Aorta (tissue), 5 donors: ENCODE results near the gene ZNF343. TPM values are rescaled to one million over a fixed set of nuclear protein-coding genes. Genes with fewer than 3 reads are reported as not detected.

Source experiments
- ATAC-seq: fragments of 200-7000 bp; cut with Tn5 transposase; one replicate; pipeline ENCODE4 v1.9.1; 2022; ENCODE audit warnings: moderate library complexity; ENCODE audit not compliant: low FRiP score
- DNase-seq, 2 donors: peaks; one replicate each; pipeline ENCODE4 v3.0.0-alpha.2; 2020
- H3K27ac ChIP-seq, 2 donors: one replicate each; pipeline ENCODE4 v1.5.1; 2013; ENCODE audit warnings: low read length in 2 of 2, mild to moderate bottlenecking in 2 of 2, moderate library complexity in 2 of 2, control low read depth in 1 of 2, inconsistent platforms in 1 of 2, low read depth in 1 of 2
- H3K27me3 ChIP-seq, 2 donors: one replicate each; pipeline ENCODE4 v1.6.1; 2013; ENCODE audit warnings: control low read depth in 1 of 2, low read length in 1 of 2, mild to moderate bottlenecking in 1 of 2, moderate library complexity in 1 of 2; ENCODE audit not compliant: insufficient read depth in 2 of 2, control insufficient read depth in 1 of 2
- H3K36me3 ChIP-seq, 2 donors: one replicate each; pipeline ENCODE4 v1.6.1; 2013; ENCODE audit warnings: control low read depth in 1 of 2, low read length in 1 of 2, mild to moderate bottlenecking in 1 of 2; ENCODE audit not compliant: insufficient read depth in 2 of 2, control insufficient read depth in 1 of 2
- H3K4me1 ChIP-seq, 2 donors: one replicate each; pipeline ENCODE4 v1.6.1; 2013; ENCODE audit warnings: low read length in 2 of 2, control low read depth in 1 of 2, mild to moderate bottlenecking in 1 of 2, moderate library complexity in 1 of 2; ENCODE audit not compliant: insufficient read depth in 2 of 2, control insufficient read depth in 1 of 2
- H3K4me3 ChIP-seq, 2 donors: one replicate each; pipeline ENCODE4 v1.5.1; 2013; ENCODE audit warnings: low read length in 2 of 2, control low read depth in 1 of 2, mild to moderate bottlenecking in 1 of 2
- H3K9me3 ChIP-seq: one replicate; pipeline ENCODE4 v1.6.1; 2013; ENCODE audit warnings: mild to moderate bottlenecking, low read length; ENCODE audit not compliant: control insufficient read depth
- WGBS, 2 donors: extraction: QIAGEN DNeasy Blood & Tissue Kit; methylation state at CpG; one replicate each; pipeline ENCODE4 v1.1.7; 2013; 5-methylcytosine and 5-hydroxymethylcytosine counted together
- intact Hi-C, 2 donors: fragments of 100-400 bp; cut with DNase I; formaldehyde crosslinking; loops; one replicate each; pipeline versions ENCODE4 v1.14.2 to v1.15.0; 2022
- polyA plus RNA-seq, 2 donors: library from polyadenylated mRNA; stranded (reverse); fragments of 200-250 nt; gene quantifications; one replicate each; pipeline ENCODE4 v1.2.3, GENCODE V29; 2013
- total RNA-seq, 2 donors: library from RNA; stranded (reverse); fragmentation: NEBNext Ultra II Directional; extraction: Animal tissue kit (Norgen Biotek cat#: 25700); gene quantifications; one replicate each; pipeline ENCODE4 v1.2.1, GENCODE V29; 2021
- donor health status: healthy with polysubstance abuse.
- donor health status: Bipolar disorder and iron deficiency.
- donor health status: DM: no; HTN: no; CAD: no.
- donor health status: DM: no; HTN: no; CAD: no.
- donor health status: DM: yes; HTN: yes; CAD: no.

Gene ZNF343
- total and polyA plus RNA-seq, 4 donors, result 5.3 to 15.0 (median 11.8) TPM

DNA sequence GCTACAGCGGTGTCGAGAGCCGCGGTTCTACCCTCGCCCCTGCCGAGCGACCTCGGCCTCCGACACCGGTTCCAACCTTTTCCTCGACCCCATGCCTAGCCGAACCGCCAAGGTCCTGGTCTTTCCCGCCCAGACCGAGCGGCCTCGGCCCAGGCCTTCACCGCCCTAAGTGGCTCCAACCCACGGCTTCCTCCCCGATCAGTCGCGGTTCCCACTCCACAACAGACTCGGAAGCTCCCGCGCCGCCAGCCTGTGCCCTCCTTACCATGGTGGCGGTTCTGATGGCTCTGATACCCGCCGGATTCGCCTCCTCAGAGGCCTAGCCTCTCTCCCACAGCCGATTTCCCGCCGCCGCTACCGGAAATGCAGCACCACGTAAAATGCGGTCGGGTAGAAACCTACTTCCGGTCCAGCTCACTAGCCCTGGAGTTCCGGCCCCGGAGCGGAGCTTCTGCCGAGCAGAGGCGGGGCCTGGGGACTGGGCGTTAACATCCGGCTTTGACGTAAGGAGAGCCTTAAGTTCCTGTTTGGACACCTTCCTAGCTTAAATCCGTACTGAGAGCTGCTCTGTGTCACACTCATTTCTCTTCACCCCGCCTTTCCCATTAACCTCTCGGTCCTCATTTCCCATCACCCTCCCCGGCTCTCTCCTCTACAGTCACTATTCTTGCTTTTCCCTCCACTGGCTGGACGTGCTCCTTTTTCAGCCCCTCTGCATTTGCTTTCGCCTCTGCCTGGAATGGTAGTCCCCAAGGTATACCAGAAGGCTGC, 38.1 kb downstream of the ZNF343 start, which contains the start of gene SNRPB:
Gene SNRPB (minus strand): TSS at position 367 of the 771 bp plus-strand sequence. CDS start 99 bp downstream, at position 268.
- H3K4me3 ChIP-seq, result peak within 1 kb of the TSS; percentile 53 to 75
- no peaks in the 10 kb centered on the region for H3K9me3 ChIP-seq
- peak; percentile 98 for DNase-seq
- H3K36me3 ChIP-seq, result peaks cover 0 to 2% of the 10 kb centered on the region in 2 donors
- WGBS, 2 donors, result 0 to 1% methylated on average over 53 of the region's 53 CpGs
- intact Hi-C loops, result loop anchor here (5.0 to 10.0 kb wide), 3 partner anchors 37 to 1356 kb away; partner anchors contain the start of genes ZNF343 (in 2 of the 2), NOP56 (in 1 of the 2) and PSMF1 (in 1 of the 2)
- H3K27ac ChIP-seq, result peak within 1 kb of the TSS; percentile 64 to 98
- H3K4me1 ChIP-seq, result no peaks in the 10 kb centered on the region
- ATAC-seq, result peak; percentile 99
- H3K27me3 ChIP-seq, result no peaks in the 10 kb centered on the region

DNA sequence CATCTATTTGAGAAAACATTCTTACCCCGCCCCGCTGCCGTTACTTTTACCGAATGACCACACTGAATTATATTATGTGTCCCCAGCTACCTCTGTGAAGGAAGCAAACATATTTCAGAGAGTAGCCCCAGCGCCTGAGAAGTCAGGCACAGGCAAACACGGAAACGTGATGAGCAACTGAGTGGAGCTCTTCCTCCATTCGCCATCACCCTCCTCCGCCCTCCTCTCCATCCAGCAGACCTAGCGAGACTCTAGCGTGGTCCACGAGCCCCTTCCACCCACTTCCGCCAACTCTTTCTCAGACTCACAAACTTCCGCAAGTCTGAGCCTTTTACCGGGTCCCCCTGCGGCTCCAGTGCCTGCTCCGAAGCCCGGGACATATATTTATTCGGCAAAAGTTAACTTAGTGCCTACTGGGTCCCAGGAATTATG, 38.7 kb downstream of the ZNF343 start:
- DNase-seq (peak in 1 of 2 donors; percentile 58), ATAC-seq (peak; percentile 65)
- Histone ChIP-seq H3K4me3 (peak overlapping the region; percentile 53 to 75), H3K27me3 (no peaks in the 10 kb centered on the region), H3K27ac (peak overlapping the region in 1 of 2 donors; percentile 46), H3K4me1 (no peaks in the 10 kb centered on the region), H3K36me3 (peaks cover 0 to 2% of the 10 kb centered on the region in 2 donors), H3K9me3 (no peaks in the 10 kb centered on the region)
- WGBS, 2 donors, result 0% methylated on average over 19 of the region's 19 CpGs
- intact Hi-C loops, result loop anchor here (5.0 to 10.0 kb wide), 3 partner anchors 37 to 1355 kb away; partner anchors contain the start of genes ZNF343 (in 2 of the 2), NOP56 (in 1 of the 2) and PSMF1 (in 1 of the 2)

GRCh38 chr20:2468581-2469407, 39.9 kb downstream of the ZNF343 start:
- intact Hi-C loops, result no loop called here
- WGBS, 2 donors, result 71 to 75% methylated on average over 11 of the region's 11 CpGs

GRCh38 chr20:2467412-2467811, 41.3 kb downstream of the ZNF343 start:
- intact Hi-C loops, result no loop called here
- WGBS, 2 donors, result 83 to 89% methylated on average over 5 of the region's 5 CpGs
- Histone ChIP-seq H3K27ac (no peak overlapping the region), H3K9me3 (no peaks in the 10 kb centered on the region), H3K4me3 (no peak overlapping the region), H3K27me3 (no peaks in the 10 kb centered on the region), H3K36me3 (peaks cover 2 to 8% of the 10 kb centered on the region in 2 donors), H3K4me1 (no peaks in the 10 kb centered on the region)
- DNase-seq (no peak), ATAC-seq (no peak)

More at GRCh38 chr20:2468581-2469407, 39.9 kb downstream of the ZNF343 start:
- no peak for DNase-seq
- no peak overlapping the region for H3K27ac ChIP-seq
- peaks cover 2 to 4% of the 10 kb centered on the region in 2 donors for H3K36me3 ChIP-seq
- ATAC-seq, result no peak
- no peaks in the 10 kb centered on the region for H3K27me3 ChIP-seq
- no peaks in the 10 kb centered on the region for H3K4me1 ChIP-seq
- no peak overlapping the region for H3K4me3 ChIP-seq
- no peaks in the 10 kb centered on the region for H3K9me3 ChIP-seq

DNA sequence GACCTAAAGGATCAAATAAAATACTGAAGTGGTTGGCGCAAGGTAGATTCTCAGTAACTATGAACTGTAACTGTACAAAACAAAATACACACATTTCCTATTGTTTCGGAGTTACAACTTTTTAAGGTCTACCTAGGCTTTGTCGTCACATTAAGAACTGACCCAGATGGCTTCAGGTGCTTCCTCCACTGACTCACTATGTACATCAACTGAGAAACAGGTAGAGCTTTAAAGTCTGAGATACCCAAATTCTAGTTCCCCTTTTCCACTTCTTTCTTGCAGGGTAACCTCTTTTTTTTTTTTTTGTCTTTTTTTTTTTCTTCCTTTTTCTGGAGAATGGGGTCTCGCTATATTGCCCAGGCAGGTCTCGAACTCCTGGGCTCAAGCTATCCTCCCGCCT, 43.6 kb downstream of the ZNF343 start:
- H3K4me3 ChIP-seq, result no peak overlapping the region
- no peaks in the 10 kb centered on the region for H3K4me1 ChIP-seq
- H3K27me3 ChIP-seq, result no peaks in the 10 kb centered on the region
- H3K27ac ChIP-seq, result no peak overlapping the region
- 92 to 96% methylated on average over 6 of the region's 6 CpGs for WGBS, 2 donors
- H3K36me3 ChIP-seq, result peaks cover 6 to 13% of the 10 kb centered on the region in 2 donors
- ATAC-seq (no peak), DNase-seq (no peak)
- H3K9me3 ChIP-seq, result no peaks in the 10 kb centered on the region
- intact Hi-C loops, result no loop called here

- Histone ChIP-seq H3K9me3 (no peaks in the 10 kb centered on the region), H3K4me3 (no peak overlapping the region), H3K27ac (no peak overlapping the region), H3K36me3 (peaks cover 6 to 13% of the 10 kb centered on the region in 2 donors), H3K27me3 (no peaks in the 10 kb centered on the region), H3K4me1 (no peaks in the 10 kb centered on the region)
- intact Hi-C loops, result no loop called here
- DNase-seq, result no peak
- no peak for ATAC-seq
- WGBS, 2 donors, result 91 to 92% methylated on average over 9 of the region's 9 CpGs
Measured at GRCh38 chr20:2463616-2464365, 44.9 kb downstream of the ZNF343 start.

- no peak overlapping the region for H3K4me3 ChIP-seq
- peaks cover 6 to 12% of the 10 kb centered on the region in 2 donors for H3K36me3 ChIP-seq
- WGBS, 2 donors, result 74 to 85% methylated on average over 3 of the region's 3 CpGs
- no peak for ATAC-seq
- DNase-seq, result no peak
- no peaks in the 10 kb centered on the region for H3K9me3 ChIP-seq
- H3K4me1 ChIP-seq, result no peaks in the 10 kb centered on the region
- no peaks in the 10 kb centered on the region for H3K27me3 ChIP-seq
- intact Hi-C loops, result no loop called here
- H3K27ac ChIP-seq, result no peak overlapping the region
Measured at GRCh38 chr20:2462484-2462883, 46.2 kb downstream of the ZNF343 start.
